NCI-H1105 treated with DMSO at 0.1 percent for 48 hours (cell line): ENCODE results near the gene CHST13.

Experiments used
- DNase-seq: peaks from one replicate; lab custom pipeline; 2025; lab: John Stamatoyannopoulos, UW

CHST13 gene

GRCh38 chr3:126488185-126488584, 35.8 kb upstream of the CHST13 start:
- no peak for DNase-seq

DNA sequence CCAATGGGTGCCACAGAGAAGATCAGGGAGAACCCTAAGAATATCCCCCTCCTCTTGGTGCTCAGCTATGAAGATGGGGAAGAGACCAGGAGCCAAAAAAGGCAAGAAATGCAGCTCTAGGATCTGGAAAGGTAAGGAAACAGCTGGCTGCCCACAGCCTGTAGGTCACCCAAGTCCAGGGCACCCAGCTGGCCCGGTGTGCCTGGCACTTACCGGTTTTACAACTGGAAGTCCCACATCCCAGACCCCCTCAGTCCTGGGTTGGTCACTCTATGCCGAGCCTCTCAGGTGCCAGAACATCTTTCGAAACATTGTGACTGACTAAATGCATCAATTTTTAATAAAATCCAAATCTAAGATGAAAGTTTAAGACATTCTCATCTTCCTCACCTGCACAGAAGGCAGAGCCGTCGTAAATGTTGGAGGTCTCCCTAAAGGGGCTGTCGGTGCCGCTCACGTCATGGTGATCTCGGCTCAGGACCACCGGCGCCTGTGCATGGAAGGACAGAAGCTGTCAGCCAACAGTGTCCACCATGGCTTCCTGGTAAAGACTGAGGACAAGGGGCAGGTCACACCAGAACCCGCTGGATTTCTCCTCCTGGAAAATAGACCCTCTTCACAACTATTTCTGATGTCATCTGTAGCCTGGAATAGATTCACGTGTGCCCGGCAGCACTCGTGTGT, 34.9 kb upstream of the CHST13 start:
- DNase-seq: no peak

GRCh38 chr3:126490619-126491018, 33.3 kb upstream of the CHST13 start:
- no peak for DNase-seq

GRCh38 chr3:126491221-126492013, 32.5 kb upstream of the CHST13 start:
- no peak for DNase-seq

GRCh38 chr3:126493051-126493450, 30.9 kb upstream of the CHST13 start:
- no peak for DNase-seq

DNA sequence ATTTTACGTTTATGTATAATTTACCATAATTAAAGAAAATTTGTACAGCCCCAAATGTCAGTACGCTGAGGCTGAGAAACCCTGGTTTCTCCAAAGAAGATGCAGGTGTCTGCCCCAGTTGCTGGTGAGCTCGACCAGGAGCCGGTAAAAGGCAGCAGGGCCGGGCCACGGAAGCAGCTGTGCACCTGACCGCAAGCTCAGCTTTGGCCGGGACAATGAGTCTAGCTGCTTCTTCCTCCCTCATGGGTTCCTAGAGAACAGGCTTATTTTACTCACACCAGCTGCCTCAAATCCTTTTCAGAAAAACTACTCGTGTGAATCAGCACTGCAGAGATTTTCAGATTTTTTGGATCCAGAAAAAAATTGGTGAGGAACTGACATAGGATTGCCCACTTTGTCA, 30.2 kb upstream of the CHST13 start:
- no peak for DNase-seq

- no peak for DNase-seq
These were observed 29.6 kb upstream of the CHST13 start for GRCh38 chr3:126494204-126494969.

DNA sequence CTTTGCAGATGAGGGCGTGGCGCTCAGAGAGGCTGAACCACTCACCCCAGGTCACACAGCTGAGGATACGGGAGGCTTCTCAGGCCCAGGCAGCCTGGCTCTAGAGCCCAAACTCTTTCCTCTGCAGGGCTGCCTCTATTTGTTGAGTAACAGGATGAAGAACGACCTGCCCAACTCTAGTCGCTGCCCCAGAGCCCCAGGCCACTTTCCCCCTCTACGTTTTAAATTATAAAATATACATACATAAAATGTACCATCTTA, 29.1 kb upstream of the CHST13 start:
- DNase-seq: no peak

- DNase-seq: no peak
These were observed 28.2 kb upstream of the CHST13 start for GRCh38 chr3:126495786-126496185.

DNA sequence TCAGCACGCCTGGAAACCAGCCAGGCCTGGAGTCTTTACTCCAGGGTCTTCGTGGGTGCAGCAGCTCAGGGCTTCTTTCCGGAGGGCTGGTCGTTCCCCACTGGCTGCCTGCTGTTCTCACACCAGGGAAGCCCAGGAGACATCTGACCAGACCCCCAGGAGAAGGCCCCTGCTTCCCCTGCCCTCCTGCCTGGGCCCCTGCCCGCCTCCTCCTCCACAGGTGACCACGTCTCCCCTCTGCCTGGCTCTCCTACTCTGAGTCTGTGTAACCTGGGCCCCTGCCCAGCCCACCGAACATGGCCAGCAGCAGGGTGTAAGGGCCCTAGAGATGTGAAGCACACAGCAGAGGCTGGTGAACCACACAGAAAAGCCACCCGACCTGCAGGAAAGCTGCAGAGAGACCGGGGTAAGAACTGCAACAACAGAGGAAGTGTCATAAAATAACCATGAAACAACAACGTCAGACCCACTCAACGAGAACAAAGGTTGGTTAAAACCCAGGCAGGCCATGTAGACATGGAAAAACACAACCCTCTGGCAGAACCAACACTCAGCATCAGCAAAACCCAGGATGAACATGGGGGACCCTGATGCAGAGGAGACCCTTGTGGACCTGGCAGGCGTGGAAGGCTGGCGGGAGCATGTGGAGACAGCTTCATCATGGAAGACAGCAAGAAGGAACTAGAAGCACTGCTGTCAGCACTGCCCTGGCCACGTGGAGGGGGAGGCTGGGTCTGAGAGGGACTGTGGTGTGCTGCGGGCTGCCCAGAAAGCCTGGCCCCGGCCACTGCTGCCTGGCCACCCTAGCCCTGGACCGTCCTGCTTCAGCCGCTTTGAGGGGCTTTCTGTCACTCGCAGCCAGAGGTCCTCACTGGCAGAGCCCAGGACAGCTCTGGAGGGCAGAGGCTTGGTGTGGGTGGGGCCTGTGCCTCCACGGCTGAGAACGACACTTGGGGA, 26.8 kb upstream of the CHST13 start:
- no peak for DNase-seq

DNA sequence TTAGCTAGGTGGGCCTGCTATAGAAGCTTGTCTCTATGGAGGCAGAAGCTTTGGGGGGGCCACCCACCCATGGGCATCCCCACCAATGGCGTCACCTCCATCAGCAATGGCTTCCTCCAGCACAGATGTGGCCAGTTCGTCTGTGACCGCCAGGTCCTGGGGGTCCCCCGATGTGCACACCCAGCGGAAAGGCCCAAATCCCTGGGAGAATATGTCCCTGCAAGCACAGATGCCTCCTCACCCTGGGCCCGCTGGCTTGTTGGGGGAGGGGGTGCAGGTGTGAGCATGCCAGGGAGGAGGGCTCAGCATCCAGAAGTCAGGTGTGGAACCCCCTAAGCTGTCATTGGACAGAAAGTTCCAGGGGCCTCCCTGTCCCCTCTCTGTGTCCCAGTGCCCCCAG, 26.0 kb upstream of the CHST13 start:
- DNase-seq: no peak

GRCh38 chr3:126498461-126498860, 25.5 kb upstream of the CHST13 start:
- no peak for DNase-seq

- no peak for DNase-seq
These were observed 25.0 kb upstream of the CHST13 start for GRCh38 chr3:126498929-126499328.

- no peak for DNase-seq
These were observed 24.6 kb upstream of the CHST13 start for GRCh38 chr3:126499401-126499800.

GRCh38 chr3:126500016-126500415, 23.9 kb upstream of the CHST13 start:
- no peak for DNase-seq

DNA sequence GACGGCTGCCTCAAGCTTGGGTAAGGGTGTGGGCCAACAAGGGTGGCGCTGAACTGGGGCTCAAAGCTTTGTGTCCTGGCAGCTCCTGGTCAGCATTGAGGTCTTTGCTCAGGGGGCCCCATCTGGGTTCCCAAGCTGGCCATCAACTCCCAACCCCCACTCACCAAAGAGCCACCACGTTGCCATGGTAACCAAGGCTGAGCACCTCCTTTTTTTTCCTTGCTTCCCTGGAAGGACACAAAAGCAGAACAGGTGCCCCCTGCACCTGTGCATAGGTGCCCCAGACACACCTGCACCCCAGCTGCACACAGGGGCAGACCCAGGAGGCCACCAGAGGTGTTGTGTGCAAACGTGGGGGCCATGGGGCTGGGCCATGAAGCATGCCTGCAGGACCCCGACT, 22.9 kb upstream of the CHST13 start:
- DNase-seq: no peak

DNA sequence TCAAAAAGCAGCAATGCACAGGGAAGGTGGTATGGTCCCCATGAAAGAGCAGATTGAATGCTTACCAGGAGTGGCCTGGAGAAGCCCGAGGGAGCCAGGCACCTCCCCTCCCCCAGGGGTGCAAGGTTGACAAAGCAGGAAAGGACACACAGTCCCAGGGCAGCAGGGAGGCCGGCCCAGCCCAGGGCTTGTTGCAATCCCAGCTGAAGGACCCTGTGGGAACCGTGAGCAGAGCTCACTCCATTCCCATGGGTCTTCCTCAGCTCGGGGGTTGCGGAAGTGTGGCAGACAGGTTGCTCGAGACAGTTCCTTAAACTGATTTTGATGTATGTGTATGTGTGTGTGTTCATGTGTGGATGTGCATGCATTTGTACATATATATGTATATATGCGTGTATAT, 22.2 kb upstream of the CHST13 start:
- no peak for DNase-seq

- DNase-seq: no peak
These were observed 21.3 kb upstream of the CHST13 start for GRCh38 chr3:126502656-126503055.

- no peak for DNase-seq
These were observed 20.3 kb upstream of the CHST13 start for GRCh38 chr3:126503701-126504100.

DNA sequence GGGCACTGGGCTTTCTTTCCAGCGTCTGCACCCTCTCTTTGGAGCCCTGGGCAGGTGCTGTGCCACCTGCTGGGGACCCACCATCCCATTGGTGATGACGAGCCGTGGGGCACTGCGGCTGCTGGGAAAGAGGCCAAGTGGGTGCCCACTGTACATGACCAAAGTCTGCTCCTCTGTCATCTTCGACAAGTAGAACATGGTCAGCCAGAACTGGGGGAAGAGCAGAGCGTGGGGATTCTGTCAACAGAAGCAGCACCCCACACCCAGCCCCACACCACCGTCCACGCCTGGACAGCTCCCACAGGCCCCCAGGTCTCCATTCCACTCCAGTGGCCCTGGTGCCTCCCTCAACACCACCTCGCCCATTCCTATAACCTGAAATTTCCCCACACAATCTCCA, 16.1 kb upstream of the CHST13 start:
- no peak for DNase-seq

- DNase-seq: no peak
These were observed 15.4 kb upstream of the CHST13 start for GRCh38 chr3:126508564-126508964.
